ENCODE measurements around the gene ZNF684.
"Not testable (repeated sequence)": the region's sequence is repeated elsewhere in the genome, so short reads cannot be mapped to it uniquely, and the experiment has no call there.

ZNF684 gene

DNA sequence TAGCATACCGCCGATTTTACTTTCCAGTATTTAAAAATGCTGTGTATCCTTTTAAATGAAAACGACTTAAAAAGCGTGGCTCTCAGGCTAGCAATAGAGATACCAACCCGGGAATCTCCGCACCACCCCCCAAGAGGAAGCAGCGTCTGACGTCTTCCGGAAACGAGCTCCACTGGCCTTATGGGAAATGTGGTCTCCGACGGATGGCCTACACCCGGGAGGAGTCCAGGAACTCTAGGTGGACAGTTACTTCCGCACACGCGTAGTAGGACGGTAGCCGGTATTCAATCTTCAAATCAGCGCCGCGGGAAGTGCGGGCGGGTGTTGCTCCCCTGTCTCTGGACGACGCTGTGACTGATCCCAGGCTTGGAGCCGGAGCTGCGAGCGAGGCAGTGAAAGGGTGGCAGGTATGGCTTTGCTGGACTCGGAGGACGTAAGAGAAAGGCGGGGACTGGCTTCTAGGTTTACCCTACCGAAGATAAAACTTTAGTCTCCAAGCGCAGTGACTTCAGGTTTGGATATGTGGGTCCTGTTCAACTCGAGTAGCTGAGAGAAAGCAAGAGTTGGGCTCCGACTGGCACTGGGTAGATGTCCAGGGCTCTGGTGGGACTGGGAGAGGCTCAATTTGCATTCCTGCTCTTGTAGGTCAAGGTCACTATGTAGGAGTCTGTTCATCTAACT lies at the start of gene ZNF684:
ZNF684 (plus strand) TSS at position 257 of the 681 bp plus-strand sequence. CDS start 1,530 bp downstream, outside the sequence.
- Histone ChIP-seq H3K9ac (ENCODE audit: low read depth in 1 of 2, low read length in 2 of 2) (peak within 1 kb of the TSS; percentile 61 to 79), H3K9me3 (ENCODE audit: control insufficient read depth in 1 of 2, low read length in 2 of 2) (no peaks in the 10 kb centered on the region), H3K27me3 (ENCODE audit: control insufficient read depth in 1 of 2, insufficient read depth in 2 of 2, low read length in 2 of 2) (no peaks in the 10 kb centered on the region), H3K36me3 (ENCODE audit: control insufficient read depth in 1 of 2, insufficient read depth in 2 of 2, low read length in 2 of 2) (no peaks in the 10 kb centered on the region), H3K4me3 (ENCODE audit: low read depth in 1 of 2, low read length in 2 of 2) (peak within 1 kb of the TSS; percentile 77 to 91), H3K27ac (ENCODE audit: low read depth, low read length) (peak within 1 kb of the TSS; percentile 67), H3K4me1 (ENCODE audit: control insufficient read depth in 1 of 2, insufficient read depth in 2 of 2, low read length in 2 of 2) (peaks cover 12 to 17% of the 10 kb centered on the region in 2 donors)

DNA sequence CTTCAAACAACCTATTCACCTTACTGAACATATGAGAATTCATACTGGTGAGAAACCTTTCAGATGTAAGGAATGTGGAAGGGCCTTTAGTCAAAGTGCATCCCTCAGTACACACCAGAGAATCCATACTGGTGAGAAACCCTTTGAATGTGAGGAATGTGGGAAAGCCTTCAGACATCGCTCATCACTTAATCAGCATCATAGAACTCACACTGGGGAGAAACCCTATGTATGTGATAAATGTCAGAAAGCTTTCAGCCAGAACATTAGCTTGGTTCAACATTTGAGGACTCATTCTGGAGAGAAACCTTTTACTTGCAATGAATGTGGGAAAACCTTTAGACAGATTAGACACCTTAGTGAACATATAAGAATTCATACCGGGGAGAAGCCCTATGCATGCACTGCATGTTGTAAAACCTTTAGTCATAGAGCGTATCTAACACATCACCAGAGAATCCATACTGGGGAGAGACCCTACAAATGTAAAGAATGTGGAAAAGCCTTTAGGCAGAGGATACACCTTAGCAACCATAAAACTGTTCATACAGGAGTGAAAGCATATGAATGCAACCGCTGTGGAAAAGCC lies 36.0 kb upstream of the ZNF684 start:
- Histone ChIP-seq H3K36me3 (ENCODE audit: control insufficient read depth in 1 of 2, insufficient read depth in 2 of 2, low read length in 2 of 2) (peaks cover 20 to 31% of the 10 kb centered on the region in 2 donors), H3K27ac (ENCODE audit: low read depth, low read length) (no peak overlapping the region), H3K4me3 (ENCODE audit: low read depth in 1 of 2, low read length in 2 of 2) (peak overlapping the region in 1 of 2 donors; percentile 13), H3K4me1 (ENCODE audit: control insufficient read depth in 1 of 2, insufficient read depth in 2 of 2, low read length in 2 of 2) (no peaks in the 10 kb centered on the region), H3K9me3 (ENCODE audit: control insufficient read depth in 1 of 2, low read length in 2 of 2) (peaks cover 34 to 60% of the 10 kb centered on the region in 2 donors), H3K27me3 (ENCODE audit: control insufficient read depth in 1 of 2, insufficient read depth in 2 of 2, low read length in 2 of 2) (no peaks in the 10 kb centered on the region), H3K9ac (ENCODE audit: low read depth in 1 of 2, low read length in 2 of 2) (no peak overlapping the region)

DNA sequence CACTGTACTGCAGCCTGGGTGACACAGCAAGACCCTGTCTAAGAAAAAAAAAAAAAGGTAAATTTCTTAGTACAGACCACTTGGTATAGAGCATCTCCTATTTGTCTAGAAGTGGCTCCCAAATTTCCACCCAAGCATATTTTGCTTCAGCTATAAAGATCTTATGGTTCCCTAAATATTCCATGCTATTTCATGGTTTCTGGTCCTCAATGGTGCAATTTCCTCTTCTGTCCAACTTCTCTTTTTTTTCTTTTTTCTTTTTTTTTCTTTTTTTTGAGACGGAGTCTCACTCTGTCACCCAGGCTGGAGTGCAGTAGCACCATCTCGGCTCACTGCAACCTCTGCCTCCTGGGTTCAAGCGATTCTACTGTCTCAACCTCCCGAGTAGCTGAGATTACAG lies 28.8 kb upstream of the ZNF684 start:
- H3K4me3 ChIP-seq (ENCODE audit: low read depth in 1 of 2, low read length in 2 of 2); H3K4me1 ChIP-seq (ENCODE audit: control insufficient read depth in 1 of 2, insufficient read depth in 2 of 2, low read length in 2 of 2); H3K9ac ChIP-seq (ENCODE audit: low read depth in 1 of 2, low read length in 2 of 2); H3K36me3 ChIP-seq (ENCODE audit: control insufficient read depth in 1 of 2, insufficient read depth in 2 of 2, low read length in 2 of 2); H3K27ac ChIP-seq (ENCODE audit: low read depth, low read length); H3K27me3 ChIP-seq (ENCODE audit: control insufficient read depth in 1 of 2, insufficient read depth in 2 of 2, low read length in 2 of 2): not testable (repeated sequence)
- H3K9me3 ChIP-seq (ENCODE audit: control insufficient read depth in 1 of 2, low read length in 2 of 2), result peaks cover 25 to 48% of the 10 kb centered on the region in 2 donors

DNA sequence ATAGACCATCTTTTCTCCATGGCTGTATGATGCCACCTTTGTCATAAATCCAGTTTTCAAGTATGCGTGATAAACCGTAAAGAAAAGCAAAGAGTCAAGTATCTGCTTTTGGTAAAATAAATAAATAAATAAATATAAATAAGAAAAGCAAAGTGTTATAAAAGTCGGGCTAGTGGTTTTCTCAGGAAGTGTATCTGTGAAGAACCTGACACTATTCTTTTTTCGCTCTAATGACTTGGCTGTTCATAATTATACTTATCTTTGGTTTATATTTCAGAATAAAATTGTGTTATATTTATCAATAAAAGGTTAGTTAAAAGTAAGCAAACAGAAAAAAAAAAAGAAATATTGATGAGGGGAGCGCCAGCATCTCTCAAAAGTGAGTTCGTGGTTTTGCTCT lies 23.5 kb upstream of the ZNF684 start:
- no peak overlapping the region for H3K27ac ChIP-seq (ENCODE audit: low read depth, low read length)
- no peaks in the 10 kb centered on the region for H3K36me3 ChIP-seq (ENCODE audit: control insufficient read depth in 1 of 2, insufficient read depth in 2 of 2, low read length in 2 of 2)
- peak overlapping the region; percentile 53 to 69 for H3K9ac ChIP-seq (ENCODE audit: low read depth in 1 of 2, low read length in 2 of 2)
- H3K4me3 ChIP-seq (ENCODE audit: low read depth in 1 of 2, low read length in 2 of 2), result peak overlapping the region; percentile 90 to 92
- peaks cover 6 to 8% of the 10 kb centered on the region in 2 donors for H3K4me1 ChIP-seq (ENCODE audit: control insufficient read depth in 1 of 2, insufficient read depth in 2 of 2, low read length in 2 of 2)
- no peaks in the 10 kb centered on the region for H3K27me3 ChIP-seq (ENCODE audit: control insufficient read depth in 1 of 2, insufficient read depth in 2 of 2, low read length in 2 of 2)
- H3K9me3 ChIP-seq (ENCODE audit: control insufficient read depth in 1 of 2, low read length in 2 of 2), result peaks cover 12 to 20% of the 10 kb centered on the region in 2 donors

DNA sequence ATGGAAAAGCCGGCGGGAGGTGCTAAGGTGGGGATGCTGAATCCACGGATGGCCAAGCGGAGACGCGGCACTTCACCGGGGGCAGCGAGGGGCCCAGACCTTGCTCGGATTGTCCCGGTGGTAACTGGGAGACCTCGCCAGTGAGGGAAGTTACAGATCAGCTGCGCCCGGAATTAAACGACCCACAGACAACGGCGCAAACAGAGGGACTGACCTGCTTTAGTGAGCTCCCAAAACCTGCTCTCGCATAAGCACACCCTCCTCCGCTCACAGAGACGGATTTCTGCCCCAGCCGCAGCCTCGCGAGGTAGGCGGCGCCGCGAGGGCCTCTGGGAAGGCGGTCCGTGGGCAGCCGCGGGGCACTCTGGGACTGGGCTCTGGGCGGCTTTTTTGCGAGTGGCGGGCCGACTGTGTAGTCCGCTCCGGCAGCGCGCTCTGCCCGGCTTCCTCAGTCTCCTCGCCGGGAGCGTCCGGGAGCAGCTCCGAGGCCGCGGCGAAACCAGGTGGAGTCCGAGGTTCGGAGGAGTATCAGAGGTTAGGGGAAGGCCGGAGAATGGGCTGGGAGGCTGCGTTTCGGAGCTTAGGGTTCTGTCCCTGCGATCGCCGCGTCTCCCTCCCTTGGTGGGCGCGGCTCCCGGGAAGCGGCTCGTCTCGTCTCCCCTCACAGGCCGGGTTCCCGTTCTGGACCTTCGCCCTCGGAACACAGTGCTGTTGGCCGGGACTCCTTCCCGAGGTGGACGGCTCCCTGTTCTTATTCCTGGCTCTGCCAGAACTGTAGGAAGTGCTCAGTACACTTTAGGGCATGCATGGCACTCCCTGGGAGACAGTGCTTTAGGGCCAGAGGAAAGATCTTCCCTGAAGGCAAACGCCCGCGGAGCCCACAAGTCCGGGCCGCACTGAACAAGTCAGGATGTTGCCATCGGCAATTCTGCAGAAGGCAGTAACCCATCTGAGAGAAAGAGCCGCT lies 22.8 kb upstream of the ZNF684 start, which contains the start of gene EXO5:
EXO5 (plus strand) TSS at position 393 of the 967 bp plus-strand sequence. CDS start 5,778 bp downstream, outside the sequence.
- Histone ChIP-seq H3K9ac (ENCODE audit: low read depth in 1 of 2, low read length in 2 of 2) (peak within 1 kb of the TSS; percentile 53 to 69), H3K27me3 (ENCODE audit: control insufficient read depth in 1 of 2, insufficient read depth in 2 of 2, low read length in 2 of 2) (no peaks in the 10 kb centered on the region), H3K9me3 (ENCODE audit: control insufficient read depth in 1 of 2, low read length in 2 of 2) (peaks cover 10 to 13% of the 10 kb centered on the region in 2 donors), H3K4me1 (ENCODE audit: control insufficient read depth in 1 of 2, insufficient read depth in 2 of 2, low read length in 2 of 2) (peaks cover 6 to 8% of the 10 kb centered on the region in 2 donors), H3K27ac (ENCODE audit: low read depth, low read length) (no peak within 1 kb of the TSS), H3K36me3 (ENCODE audit: control insufficient read depth in 1 of 2, insufficient read depth in 2 of 2, low read length in 2 of 2) (no peaks in the 10 kb centered on the region), H3K4me3 (ENCODE audit: low read depth in 1 of 2, low read length in 2 of 2) (peak within 1 kb of the TSS; percentile 90 to 92)

DNA sequence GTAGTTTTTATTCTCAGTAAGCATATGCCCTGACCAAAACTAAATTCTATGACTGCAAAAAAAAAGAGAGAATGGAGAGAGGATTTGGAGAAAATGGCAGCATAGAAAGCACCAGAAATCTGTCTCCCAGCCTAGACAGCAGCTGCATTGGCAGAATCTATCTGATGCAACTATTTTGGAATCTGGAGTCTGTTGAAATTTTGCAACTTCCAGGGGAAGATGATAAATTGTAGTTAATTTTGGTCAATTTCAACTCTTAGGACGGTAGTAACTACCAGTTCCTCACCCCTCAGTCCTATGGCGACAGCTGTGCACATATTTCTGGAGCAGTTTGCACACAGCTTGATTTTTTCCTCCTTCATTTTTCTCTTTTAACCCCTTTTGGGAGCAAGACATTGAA lies 11.9 kb upstream of the ZNF684 start:
- H3K9me3 ChIP-seq (ENCODE audit: control insufficient read depth in 1 of 2, low read length in 2 of 2), result peaks cover 16 to 35% of the 10 kb centered on the region in 2 donors

DNA sequence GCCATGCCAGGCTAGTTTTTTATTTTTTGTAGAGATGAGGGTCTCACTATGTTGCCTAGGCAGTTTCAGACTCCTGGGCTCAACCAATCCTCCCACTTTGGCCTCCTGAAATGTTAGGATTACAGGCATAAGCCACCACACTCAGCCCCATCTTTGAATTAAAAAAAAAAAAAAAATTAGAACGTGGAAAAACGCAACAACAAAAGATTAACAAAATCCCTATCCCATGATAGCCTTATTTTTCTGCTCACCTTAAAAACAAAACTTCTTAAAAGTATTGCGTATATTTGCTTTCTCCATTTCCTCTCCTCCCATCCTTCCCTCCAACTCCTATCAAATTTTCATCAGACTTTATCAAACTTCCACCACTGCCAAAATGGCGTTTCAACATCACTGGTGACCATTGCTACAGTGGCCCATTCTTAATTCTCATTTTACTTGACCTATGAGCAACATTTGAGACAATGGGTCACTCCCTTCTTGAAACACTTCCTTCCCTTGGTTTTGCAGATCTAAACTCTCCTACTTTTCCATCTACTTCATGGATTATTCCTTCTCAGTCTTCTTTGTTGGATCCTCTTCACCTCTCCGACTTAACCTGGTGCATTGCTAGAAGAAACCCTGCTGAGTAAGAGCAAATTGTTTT lies 579 bp upstream of the ZNF684 start:
- no peaks in the 10 kb centered on the region for H3K9me3 ChIP-seq (ENCODE audit: control insufficient read depth in 1 of 2, low read length in 2 of 2)
- H3K36me3 ChIP-seq (ENCODE audit: control insufficient read depth in 1 of 2, insufficient read depth in 2 of 2, low read length in 2 of 2), result no peaks in the 10 kb centered on the region
- no peaks in the 10 kb centered on the region for H3K27me3 ChIP-seq (ENCODE audit: control insufficient read depth in 1 of 2, insufficient read depth in 2 of 2, low read length in 2 of 2)
- H3K4me3 ChIP-seq (ENCODE audit: low read depth in 1 of 2, low read length in 2 of 2), result peak overlapping the region; percentile 77 to 91
- peak overlapping the region; percentile 67 for H3K27ac ChIP-seq (ENCODE audit: low read depth, low read length)
- peak overlapping the region; percentile 61 to 79 for H3K9ac ChIP-seq (ENCODE audit: low read depth in 1 of 2, low read length in 2 of 2)
- H3K4me1 ChIP-seq (ENCODE audit: control insufficient read depth in 1 of 2, insufficient read depth in 2 of 2, low read length in 2 of 2), result peaks cover 12 to 17% of the 10 kb centered on the region in 2 donors

More for the DNA sequence above, 11.9 kb upstream of the ZNF684 start:
- Histone ChIP-seq H3K36me3 (ENCODE audit: control insufficient read depth in 1 of 2, insufficient read depth in 2 of 2, low read length in 2 of 2) (peaks cover 5 to 10% of the 10 kb centered on the region in 2 donors), H3K9ac (ENCODE audit: low read depth in 1 of 2, low read length in 2 of 2) (no peak overlapping the region), H3K4me1 (ENCODE audit: control insufficient read depth in 1 of 2, insufficient read depth in 2 of 2, low read length in 2 of 2) (no peaks in the 10 kb centered on the region), H3K27me3 (ENCODE audit: control insufficient read depth in 1 of 2, insufficient read depth in 2 of 2, low read length in 2 of 2) (no peaks in the 10 kb centered on the region), H3K27ac (ENCODE audit: low read depth, low read length) (no peak overlapping the region), H3K4me3 (ENCODE audit: low read depth in 1 of 2, low read length in 2 of 2) (no peak overlapping the region)

DNA sequence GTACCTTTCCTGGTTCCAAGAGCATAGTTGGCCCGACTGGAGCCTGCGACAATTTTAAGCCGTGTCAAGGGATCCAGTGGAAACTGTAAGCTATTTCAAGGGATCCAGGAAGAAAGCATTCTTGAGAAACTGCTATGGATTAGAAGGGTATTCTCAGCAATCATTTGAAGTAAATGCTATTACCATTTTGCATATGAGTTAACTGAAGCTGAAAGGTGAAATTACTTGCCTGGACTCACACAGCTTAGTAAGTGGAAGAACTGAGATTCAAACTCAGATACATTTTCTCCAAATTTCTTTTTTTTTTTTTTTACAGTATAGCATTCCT lies 589 bp downstream of the ZNF684 start:
- no peaks in the 10 kb centered on the region for H3K9me3 ChIP-seq (ENCODE audit: control insufficient read depth in 1 of 2, low read length in 2 of 2)
- H3K4me1 ChIP-seq (ENCODE audit: control insufficient read depth in 1 of 2, insufficient read depth in 2 of 2, low read length in 2 of 2), result peaks cover 12 to 17% of the 10 kb centered on the region in 2 donors
- H3K4me3 ChIP-seq (ENCODE audit: low read depth in 1 of 2, low read length in 2 of 2), result peak overlapping the region; percentile 77 to 91
- H3K9ac ChIP-seq (ENCODE audit: low read depth in 1 of 2, low read length in 2 of 2), result peak overlapping the region; percentile 61 to 79
- no peaks in the 10 kb centered on the region for H3K36me3 ChIP-seq (ENCODE audit: control insufficient read depth in 1 of 2, insufficient read depth in 2 of 2, low read length in 2 of 2)
- H3K27ac ChIP-seq (ENCODE audit: low read depth, low read length), result no peak overlapping the region
- H3K27me3 ChIP-seq (ENCODE audit: control insufficient read depth in 1 of 2, insufficient read depth in 2 of 2, low read length in 2 of 2), result no peaks in the 10 kb centered on the region

DNA sequence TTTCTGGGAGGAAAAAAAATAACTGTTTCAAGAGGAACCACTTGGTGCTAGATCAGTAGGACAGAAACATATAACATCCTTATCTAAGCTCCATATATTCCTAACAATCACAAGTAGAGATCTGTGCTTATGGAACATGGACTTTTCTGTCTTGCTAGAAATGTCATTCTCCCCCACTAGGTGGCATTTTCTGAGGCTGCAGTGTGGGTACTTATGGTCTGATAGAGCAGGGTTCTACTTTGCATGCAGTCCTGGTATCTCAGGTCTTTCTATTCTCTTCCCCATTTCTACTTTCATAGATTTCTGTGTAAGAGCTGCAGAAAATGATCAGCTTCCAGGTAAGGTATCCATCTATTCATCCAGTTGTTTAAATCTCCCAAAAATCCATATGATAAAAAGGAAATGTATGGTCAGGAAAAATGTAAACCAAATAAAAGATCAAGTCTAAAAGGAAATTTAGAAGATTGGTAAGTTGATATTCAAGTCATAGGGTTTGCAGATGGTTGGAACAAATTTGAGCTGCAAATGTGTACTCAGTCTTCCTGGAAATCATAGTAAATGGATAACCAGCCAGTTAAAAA lies 1.5 kb downstream of the ZNF684 start:
- Histone ChIP-seq H3K36me3 (ENCODE audit: control insufficient read depth in 1 of 2, insufficient read depth in 2 of 2, low read length in 2 of 2) (no peaks in the 10 kb centered on the region), H3K4me1 (ENCODE audit: control insufficient read depth in 1 of 2, insufficient read depth in 2 of 2, low read length in 2 of 2) (peaks cover 12 to 17% of the 10 kb centered on the region in 2 donors), H3K9me3 (ENCODE audit: control insufficient read depth in 1 of 2, low read length in 2 of 2) (no peaks in the 10 kb centered on the region), H3K4me3 (ENCODE audit: low read depth in 1 of 2, low read length in 2 of 2) (no peak overlapping the region), H3K27me3 (ENCODE audit: control insufficient read depth in 1 of 2, insufficient read depth in 2 of 2, low read length in 2 of 2) (no peaks in the 10 kb centered on the region), H3K9ac (ENCODE audit: low read depth in 1 of 2, low read length in 2 of 2) (no peak overlapping the region), H3K27ac (ENCODE audit: low read depth, low read length) (no peak overlapping the region)

Data from duodenal mucosa (tissue), 2 donors.